Globus pallidus (tissue), 1 donor: ENCODE results near the gene KRTAP12-3.
"Not testable (repeated sequence)": the region's sequence is repeated elsewhere in the genome, so short reads cannot be mapped to it uniquely, and the experiment has no call there.

Experiments used
- DNase-seq: peaks from one replicate; pipeline ENCODE4 v3.0.0-alpha.2; 2015; ENCODE audit warnings: low spot score

The KRTAP12-3 gene

GRCh38 chr21:44650973-44651675 lies 6.6 kb upstream of the KRTAP12-3 start:
- no peak for DNase-seq

- DNase-seq: no peak
Measured at GRCh38 chr21:44653123-44653522, 4.6 kb upstream of the KRTAP12-3 start.

- DNase-seq: no peak
Measured at GRCh38 chr21:44653656-44654575, 3.8 kb upstream of the KRTAP12-3 start.

- DNase-seq: no peak
Measured at GRCh38 chr21:44654576-44655175, 3.1 kb upstream of the KRTAP12-3 start, which contains the start of gene KRTAP12-4. Gene KRTAP12-4 (minus strand): TSS chr21:44654659. CDS start chr21:44654614, 45 bp downstream.

- DNase-seq: no peak
Measured at GRCh38 chr21:44656868-44657267, 864 bp upstream of the KRTAP12-3 start.

- no peak for DNase-seq
Measured at GRCh38 chr21:44658541-44658910, 794 bp downstream of the KRTAP12-3 start.

- no peak for DNase-seq
Measured at GRCh38 chr21:44658913-44659595, 1.3 kb downstream of the KRTAP12-3 start.

GRCh38 chr21:44661567-44661966 lies 3.8 kb downstream of the KRTAP12-3 start:
- DNase-seq: not testable (repeated sequence)

- DNase-seq: no peak
Measured at GRCh38 chr21:44664691-44665090, 7.0 kb downstream of the KRTAP12-3 start.

- DNase-seq: no peak
Measured at GRCh38 chr21:44666401-44667320, 8.9 kb downstream of the KRTAP12-3 start, which contains the start of gene KRTAP12-2. Gene KRTAP12-2 (minus strand): TSS chr21:44666927. CDS start chr21:44666886, 41 bp downstream.

- DNase-seq: no peak
Measured at GRCh38 chr21:44667612-44668011, 9.9 kb downstream of the KRTAP12-3 start.

- no peak for DNase-seq
Measured at GRCh38 chr21:44670642-44671432, 13.1 kb downstream of the KRTAP12-3 start.

- DNase-seq: no peak
Measured at GRCh38 chr21:44671911-44672310, 14.2 kb downstream of the KRTAP12-3 start.

GRCh38 chr21:44677881-44678280 lies 20.1 kb downstream of the KRTAP12-3 start:
- DNase-seq: no peak

GRCh38 chr21:44681152-44681551 lies 23.4 kb downstream of the KRTAP12-3 start:
- no peak for DNase-seq

GRCh38 chr21:44681861-44682579 lies 24.3 kb downstream of the KRTAP12-3 start, which contains the start of gene KRTAP12-1:
Gene KRTAP12-1 (minus strand): TSS chr21:44682163. CDS start chr21:44682123, 40 bp downstream.
- no peak for DNase-seq

GRCh38 chr21:44682580-44683151 lies 24.9 kb downstream of the KRTAP12-3 start:
- no peak for DNase-seq

- DNase-seq: no peak
Measured at GRCh38 chr21:44684077-44684476, 26.3 kb downstream of the KRTAP12-3 start.

GRCh38 chr21:44684483-44684882 lies 26.8 kb downstream of the KRTAP12-3 start:
- no peak for DNase-seq
